HepG2 (cell line): ENCODE data around the gene PRKAG1. TPM values are rescaled to one million over a fixed set of nuclear protein-coding genes. Genes with fewer than 3 reads are reported as not detected.

Source experiments
- CHD2 ChIP-seq: IDR thresholded peaks from 2 replicates; pipeline ENCODE4 v1.6.1; 2011; ENCODE audit warnings: low read depth, low read length, improper control_type of control experiment
- FUBP1 ChIP-seq: sonication (generic); formaldehyde crosslinking; IDR thresholded peaks from 2 replicates; pipeline ENCODE4 v1.5.1; 2020; ENCODE audit warnings: missing genetic modification reagents, mild to moderate bottlenecking, borderline replicate concordance
- HMGXB4 ChIP-seq, 2 experiments: sonication (generic) in 1 of 2; formaldehyde crosslinking in 1 of 2; IDR thresholded peaks; 2 replicates each; pipeline versions ENCODE4 v1.4.0 to v1.6.1; 2018 to 2020; ENCODE audit warnings: missing genetic modification reagents in 2 of 2, borderline replicate concordance in 1 of 2, low read depth in 1 of 2, mild to moderate bottlenecking in 1 of 2, missing biosample characterization in 1 of 2
- KAT7 ChIP-seq: IDR thresholded peaks from 2 replicates; pipeline ENCODE4 v1.6.1; 2018; ENCODE audit warnings: borderline replicate concordance, missing compliant biosample characterization
- KDM2A ChIP-seq: sonication (generic); formaldehyde crosslinking; IDR thresholded peaks from 2 replicates; pipeline ENCODE4 v1.4.0; 2020; ENCODE audit warnings: low read depth, missing genetic modification reagents, borderline replicate concordance
- MXI1 ChIP-seq: IDR thresholded peaks from 3 replicates; pipeline ENCODE4 v1.6.1; 2012; ENCODE audit warnings: low read depth, low read length, inconsistent platforms, borderline replicate concordance
- PATZ1 ChIP-seq: sonication (generic); formaldehyde crosslinking; IDR thresholded peaks from 2 replicates; pipeline ENCODE4 v1.4.0; 2020; ENCODE audit warnings: missing genetic modification reagents
- POLR2A ChIP-seq, 2 experiments: IDR thresholded peaks; 2 replicates each; pipeline ENCODE4 v1.6.1; 2011; ENCODE audit warnings: low read depth in 2 of 2, low read length in 2 of 2, mild to moderate bottlenecking in 1 of 2, moderate library complexity in 1 of 2; ENCODE audit not compliant: insufficient read depth in 1 of 2
- RBFOX2 ChIP-seq: fragments of 200-400 bp; formaldehyde crosslinking; IDR thresholded peaks from 2 replicates; pipeline ENCODE4 v1.6.1; 2017; ENCODE audit warnings: low read depth, mild to moderate bottlenecking, low read length
- REL ChIP-seq: sonication (generic); formaldehyde crosslinking; conservative IDR thresholded peaks from 2 replicates; pipeline ENCODE4 v1.8.0; 2022; ENCODE audit warnings: mild to moderate bottlenecking, missing genetic modification reagents, moderate library complexity
- SPEN ChIP-seq: sonication (generic); formaldehyde crosslinking; IDR thresholded peaks from 2 replicates; pipeline ENCODE4 v1.5.1; 2020; ENCODE audit warnings: low read depth, mild to moderate bottlenecking, missing genetic modification reagents
- TAF15 ChIP-seq: fragments of 200-400 bp; formaldehyde crosslinking; IDR thresholded peaks from one replicate; pipeline ENCODE4 v1.6.1; 2018; ENCODE audit warnings: mild to moderate bottlenecking, low read depth, low read length; ENCODE audit not compliant: poor library complexity, severe bottlenecking
- WIZ ChIP-seq: sonication (generic); formaldehyde crosslinking; IDR thresholded peaks from 2 replicates; pipeline ENCODE4 v1.5.1; 2020; ENCODE audit warnings: mild to moderate bottlenecking, missing genetic modification reagents
- ZBTB14 ChIP-seq: sonication (generic); formaldehyde crosslinking; IDR thresholded peaks from 2 replicates; pipeline ENCODE4 v1.4.0; 2020; ENCODE audit warnings: missing genetic modification reagents
- ZFP41 ChIP-seq: sonication (generic); formaldehyde crosslinking; IDR thresholded peaks from 2 replicates; pipeline ENCODE4 v1.4.0; 2020; ENCODE audit warnings: mild to moderate bottlenecking, missing genetic modification reagents, borderline replicate concordance
- ZFP82 ChIP-seq: sonication (generic); formaldehyde crosslinking; IDR thresholded peaks from 2 replicates; pipeline ENCODE4 v1.5.1; 2020; ENCODE audit warnings: mild to moderate bottlenecking, missing genetic modification reagents, borderline replicate concordance
- ZFP90 ChIP-seq: sonication (generic); formaldehyde crosslinking; IDR thresholded peaks from 2 replicates; pipeline ENCODE4 v1.8.0; 2022; ENCODE audit warnings: missing genetic modification reagents, mild to moderate bottlenecking, inconsistent platforms, borderline replicate concordance
- ZMAT5 ChIP-seq: sonication (generic); formaldehyde crosslinking; IDR thresholded peaks from 2 replicates; pipeline ENCODE4 v1.5.0; 2020; ENCODE audit warnings: mild to moderate bottlenecking, low read depth, missing genetic modification reagents, borderline replicate concordance
- ZMYM4 ChIP-seq: sonication (generic); formaldehyde crosslinking; IDR thresholded peaks from 2 replicates; pipeline ENCODE4 v1.8.1; 2023; ENCODE audit warnings: mild to moderate bottlenecking, missing genetic modification reagents
- ZNF333 ChIP-seq: sonication (generic); formaldehyde crosslinking; IDR thresholded peaks from 2 replicates; pipeline ENCODE4 v1.4.0; 2020; ENCODE audit warnings: mild to moderate bottlenecking, missing genetic modification reagents, borderline replicate concordance
- ZNF546 ChIP-seq: sonication (generic); formaldehyde crosslinking; conservative IDR thresholded peaks from 2 replicates; pipeline ENCODE4 v1.8.1; 2023; ENCODE audit warnings: mild to moderate bottlenecking, missing genetic modification reagents
- polyA plus RNA-seq, 8 experiments: library from polyadenylated mRNA; depleted of rRNA in 3 of 8; stranded (reverse) in 7 of 8; unstranded in 1 of 8; fragments of >200 nt; fragmentation: Illumina TruSeq in 4 of 8; extraction: Trizol in 4 of 8; gene quantifications; 2 replicates each; pipeline versions ENCODE4 v1.2.1 to v1.2.3, GENCODE V29; 2011 to 2016; ENCODE audit warnings: low read depth in 4 of 8, missing spikeins in 1 of 8, mixed read lengths in 1 of 8; ENCODE audit not compliant: insufficient read depth in 1 of 8
- total RNA-seq, 5 experiments: library from RNA; depleted of rRNA; stranded (reverse); fragments of >200 nt; fragmentation: Illumina TruSeq; extraction: Trizol; gene quantifications; 2 replicates each; pipeline ENCODE4 v1.2.3, GENCODE V29; 2016; ENCODE audit warnings: low read depth in 1 of 5

PRKAG1 gene
- total and polyA plus RNA-seq, 2 of the 13 experiments (the other 11 are each of a cell fraction or from before 2014, with no cell fraction given), result 26.1 to 32.8 TPM

- TF ChIP-seq ZMAT5 (no peak), POLR2A (IDR thresholded peaks at IDR 0.05; ENCODE audit: insufficient read depth in 1 of 2, low read depth in 2 of 2, low read length in 2 of 2) (peak in 1 of 2 experiments; percentile 77; a peak in 2 of 4 replicates), TAF15 (peak; percentile 10), WIZ (CRISPR knock-in tag) (no peak), ZBTB14 (CRISPR knock-in tag) (0 out of 2 replicates have a peak, but pooled peaks have one; percentile 20), PATZ1 (CRISPR knock-in tag) (peak; percentile 83), KAT7 (peak; percentile 54; the same call in 1 of the 2 replicates), ZNF546 (peak; percentile 82), ZFP82 (CRISPR knock-in tag) (no peak), FUBP1 (CRISPR knock-in tag) (no peak), CHD2 (no peak), SPEN (CRISPR knock-in tag) (no peak), REL (CRISPR knock-in tag) (0 out of 2 replicates have a peak, but pooled peaks have one; percentile 22), KDM2A (CRISPR knock-in tag) (no peak), ZFP90 (CRISPR knock-in tag) (no peak), ZNF333 (CRISPR knock-in tag) (0 out of 2 replicates have a peak, but pooled peaks have one; percentile 7), MXI1 (peak; percentile 31; the same call in 1 of the 3 replicates), ZMYM4 (0 out of 2 replicates have a peak, but pooled peaks have one; percentile 1), ZFP41 (CRISPR knock-in tag) (no peak), RBFOX2 (peak; percentile 74), HMGXB4 (CRISPR knock-in tag; IDR thresholded peaks at IDR 0.05; ENCODE audit: borderline replicate concordance in 1 of 2, low read depth in 1 of 2) (peak in 1 of 2 experiments; percentile 42; a peak in 1 of 4 replicates)
These were observed 20.7 kb downstream of the PRKAG1 start (continued) for GRCh38 chr12:48997719-48998496.
